Ramos (cell line): ENCODE data around the gene BAIAP2.

ENCODE experiments used
- in situ Hi-C: fragments of 300-500 bp; cut with MboI; formaldehyde crosslinking; loops from one replicate; pipeline ENCODE4 v1.14.3; 2022; ENCODE audit warnings: low sequenced_read_pairs; ENCODE audit not compliant: unreplicated experiment

The BAIAP2 gene

DNA sequence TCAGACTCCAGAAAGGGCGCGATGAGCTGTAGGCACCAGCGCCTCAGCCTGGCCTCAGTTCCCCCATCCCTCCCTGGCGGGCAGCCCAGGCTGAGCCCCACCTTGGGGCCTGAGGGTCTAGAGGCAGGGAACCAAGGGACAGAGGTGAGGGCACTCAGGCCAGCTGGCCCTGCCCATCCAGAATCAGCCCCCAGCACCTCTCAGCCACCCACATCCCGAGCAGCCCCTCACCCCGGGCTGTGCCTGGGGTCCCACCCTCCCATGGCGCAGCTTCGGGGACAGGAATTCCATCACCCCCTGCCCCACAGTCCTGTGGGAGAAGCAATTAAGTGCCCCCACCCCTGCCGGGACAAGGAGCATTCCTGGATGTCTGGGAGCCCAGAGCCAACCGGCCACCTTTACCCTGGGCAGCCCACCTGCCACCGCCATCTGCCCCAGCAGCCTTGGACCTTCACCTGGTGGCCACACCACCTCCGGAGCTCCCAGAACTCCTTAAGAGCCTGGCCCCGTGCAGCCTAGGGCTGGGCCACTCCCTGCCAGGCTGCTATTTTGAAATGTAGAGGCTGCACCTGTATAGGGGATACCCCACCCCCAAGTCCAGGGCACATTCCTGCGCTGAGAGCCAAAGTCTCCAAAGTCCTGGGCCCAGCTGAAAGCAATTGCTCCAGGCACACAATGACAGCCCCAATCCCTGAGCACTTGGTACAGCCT lies 96.7 kb downstream of the BAIAP2 start:
- in situ Hi-C loops = no loop called here

DNA sequence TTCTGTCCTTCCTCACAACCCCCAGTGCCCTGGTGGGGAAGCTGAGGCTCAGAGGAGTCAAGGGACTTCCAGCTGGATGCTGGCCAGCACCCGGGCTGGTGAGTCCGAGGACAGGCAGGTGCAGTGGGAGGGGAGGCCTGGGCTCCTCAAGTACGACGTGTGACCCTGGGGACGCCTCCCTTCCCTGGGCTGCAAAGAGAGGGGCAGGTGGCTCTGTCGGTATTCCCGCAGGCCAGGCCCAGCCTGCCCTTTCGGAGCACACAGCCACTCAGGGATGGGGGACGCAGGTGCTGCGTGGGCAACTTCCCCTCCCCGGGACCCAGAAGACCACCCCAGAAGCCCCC lies 97.2 kb downstream of the BAIAP2 start:
- in situ Hi-C loops = no loop called here

DNA sequence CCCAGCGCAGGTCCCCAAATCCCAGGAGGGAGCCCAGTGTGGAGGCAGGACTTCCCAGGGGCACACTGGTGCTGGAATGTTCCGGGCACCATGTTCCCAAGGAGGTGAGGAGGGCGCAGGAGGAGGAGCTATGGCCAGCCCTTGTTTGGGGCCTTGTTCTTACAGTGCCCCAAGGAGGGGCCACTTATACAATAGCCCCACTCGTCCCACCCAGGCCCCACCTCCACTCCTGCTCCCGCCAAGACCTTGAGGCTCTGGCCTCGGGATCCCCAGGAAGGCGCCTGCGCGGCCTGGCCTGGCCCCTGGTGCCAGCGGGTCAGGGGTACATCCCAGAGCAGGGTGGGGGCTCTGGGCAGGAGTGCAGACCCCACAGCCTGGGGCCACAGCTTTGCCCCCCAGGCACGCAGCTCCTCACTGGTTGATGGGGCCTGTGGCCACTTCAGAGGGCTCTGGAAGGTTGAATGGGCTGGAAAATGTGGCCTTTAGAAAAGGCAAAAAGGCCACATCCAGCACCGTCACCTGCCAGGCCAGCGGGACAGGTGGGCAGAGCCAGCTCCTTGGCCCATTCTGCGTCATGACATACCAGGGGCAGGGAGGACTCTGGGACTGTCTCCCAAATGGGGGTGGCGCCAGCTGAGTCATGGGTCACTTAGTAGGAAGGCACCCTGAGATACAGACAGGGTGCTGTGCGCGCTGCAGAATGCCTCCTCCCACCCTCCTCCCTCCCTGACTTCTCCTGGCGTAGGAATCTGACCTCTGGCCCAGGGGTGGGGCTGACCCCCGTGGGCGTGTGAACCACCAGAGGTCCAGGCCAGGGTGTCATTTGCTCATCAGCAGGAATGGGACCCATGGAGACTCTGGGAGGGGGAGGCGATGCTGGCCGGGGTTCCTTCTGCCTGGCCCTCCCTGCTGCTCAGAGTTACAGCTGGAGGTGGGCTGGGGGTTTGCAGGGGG lies 98.1 kb downstream of the BAIAP2 start:
- in situ Hi-C loops = no loop called here

DNA sequence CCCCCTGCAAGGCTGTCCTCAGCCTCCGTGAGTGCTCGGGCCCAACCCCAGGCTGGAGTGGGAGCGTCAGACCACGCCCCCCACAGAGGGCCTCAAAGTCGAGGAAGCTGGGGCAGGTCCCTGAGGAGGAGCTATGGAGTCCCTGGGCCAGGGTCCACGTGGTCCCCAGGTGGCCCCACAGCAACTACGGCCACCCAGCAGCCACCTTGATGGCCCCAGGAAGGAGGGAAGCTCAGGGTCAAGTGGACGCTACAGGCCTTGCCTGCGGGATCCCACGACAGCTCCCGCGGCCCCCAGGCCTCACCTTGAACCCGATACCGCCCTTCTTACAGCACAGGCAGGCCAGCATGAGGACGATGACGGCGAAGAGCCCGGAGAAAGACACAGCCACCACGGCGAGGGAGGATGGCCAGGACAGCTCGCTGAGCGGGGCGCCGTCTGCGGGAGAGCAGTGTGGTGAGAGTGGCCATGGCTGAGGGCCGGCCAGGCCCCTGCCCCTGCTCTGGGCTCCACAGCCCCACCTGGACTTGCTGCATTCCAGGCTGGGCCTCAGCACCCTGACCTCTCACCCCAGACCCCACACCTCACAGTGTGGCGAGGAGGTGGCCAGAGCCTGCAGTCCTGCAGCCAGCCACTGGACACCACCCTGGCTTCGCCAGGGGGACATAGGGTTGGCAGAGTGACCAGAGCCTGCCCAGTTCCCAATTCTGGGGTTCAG lies 99.3 kb downstream of the BAIAP2 start:
- in situ Hi-C loops = no loop called here

DNA sequence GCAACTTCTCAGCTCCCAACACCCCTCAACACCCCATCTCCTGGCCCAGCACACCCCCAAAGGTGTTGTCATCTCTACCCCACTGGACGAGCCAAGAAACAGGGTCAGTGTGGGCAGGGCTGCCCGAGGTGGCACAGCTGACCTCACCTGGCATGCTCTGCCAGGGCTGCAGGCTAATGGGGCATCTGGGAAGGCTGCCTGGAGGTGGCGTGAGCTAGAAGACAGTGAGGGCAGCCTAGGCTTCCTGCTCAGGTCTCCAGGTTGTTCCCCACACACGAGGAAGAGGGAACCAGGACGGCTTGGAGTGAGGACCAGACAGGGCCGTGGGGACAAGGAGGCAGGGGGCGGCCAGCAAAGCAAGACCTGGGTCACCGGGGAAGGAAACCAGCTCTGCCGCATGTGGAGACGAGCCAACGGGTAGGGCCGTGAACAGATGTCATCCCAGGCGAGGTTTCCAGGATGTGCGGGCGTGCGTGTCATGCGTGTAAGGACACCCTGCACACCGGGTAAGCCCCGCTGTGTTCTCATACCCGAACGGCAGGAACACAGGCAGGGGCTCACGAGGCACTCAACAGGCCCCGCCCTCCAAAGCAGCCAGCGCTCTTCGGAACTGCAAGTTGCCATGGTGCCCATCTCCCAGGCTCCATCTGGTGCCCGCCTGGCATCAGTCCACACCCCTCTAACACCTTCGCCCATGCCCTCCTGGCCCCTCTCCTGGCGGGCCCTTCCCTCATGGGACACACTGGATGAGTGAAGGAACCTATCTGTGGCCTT lies 100.7 kb downstream of the BAIAP2 start:
- in situ Hi-C loops = no loop called here

DNA sequence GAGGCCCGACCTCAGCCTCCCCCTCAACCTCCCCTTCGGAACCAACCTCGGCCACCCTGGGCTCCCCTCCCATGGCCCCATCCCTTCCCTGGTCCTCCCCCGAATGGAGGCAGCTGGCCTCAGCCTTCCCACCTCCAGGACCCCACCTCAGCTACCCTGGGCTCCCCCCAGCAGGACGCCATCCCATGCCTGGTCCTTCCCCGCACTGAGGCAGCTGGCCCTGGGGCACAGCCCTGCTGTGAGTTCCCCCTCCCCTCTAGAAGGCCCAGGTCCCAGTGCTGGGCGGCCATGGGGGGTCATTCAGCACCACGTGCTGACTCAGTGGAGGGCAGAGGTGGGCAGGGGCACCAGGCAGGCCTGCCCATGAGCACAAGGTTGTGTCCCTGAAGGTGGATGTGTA lies 101.4 kb downstream of the BAIAP2 start:
- in situ Hi-C loops = no loop called here

DNA sequence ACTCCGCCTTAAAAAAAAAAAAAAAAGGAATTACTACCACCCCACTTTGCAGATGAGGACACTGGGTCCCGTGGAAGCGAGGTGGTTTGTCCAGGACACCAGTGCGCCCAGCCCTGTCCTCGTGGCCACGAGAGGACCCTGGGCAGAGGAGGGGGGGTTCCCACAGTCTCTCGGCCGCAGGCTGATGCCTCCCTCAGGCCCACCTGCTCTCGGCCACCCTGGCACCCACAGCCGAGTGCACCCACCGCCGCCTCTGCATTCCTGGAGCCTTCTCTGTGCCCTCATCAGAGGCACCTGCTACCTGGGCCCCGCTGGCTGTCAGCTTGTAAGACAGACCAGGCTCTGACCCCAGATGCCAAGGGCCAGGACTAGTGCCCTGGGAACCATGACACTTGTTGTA lies 102.3 kb downstream of the BAIAP2 start:
- in situ Hi-C loops = no loop called here

DNA sequence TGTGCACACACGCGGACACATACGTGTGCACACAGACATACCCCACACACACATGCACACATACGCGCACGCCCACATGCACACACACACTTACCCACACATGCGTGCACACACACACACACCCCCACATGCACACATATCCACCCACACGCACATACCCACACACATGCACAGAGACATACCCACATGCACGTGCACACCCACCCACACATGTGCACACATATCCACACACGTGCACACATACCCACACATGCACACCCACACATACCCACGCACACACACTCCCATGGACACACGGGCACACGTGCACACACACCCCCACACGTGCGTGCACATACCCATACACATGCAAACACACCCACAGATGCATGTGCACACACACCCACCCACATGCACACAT lies 103.1 kb downstream of the BAIAP2 start:
- in situ Hi-C loops = no loop called here

DNA sequence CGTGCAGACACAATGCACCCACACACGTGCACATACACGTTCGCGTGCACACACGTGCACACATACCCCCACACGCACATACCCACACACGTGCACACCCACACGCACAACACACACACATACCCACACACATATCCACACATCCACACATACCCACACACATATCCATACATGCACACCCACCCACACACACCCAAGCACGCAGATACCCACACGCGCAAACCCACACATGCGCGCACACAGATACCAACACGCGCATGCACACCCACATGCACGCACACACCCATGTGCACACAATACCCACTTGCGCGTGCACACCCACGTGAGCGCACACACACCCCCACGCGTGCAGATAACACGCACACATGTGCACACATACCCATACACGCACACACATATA lies 103.5 kb downstream of the BAIAP2 start:
- in situ Hi-C loops = no loop called here

DNA sequence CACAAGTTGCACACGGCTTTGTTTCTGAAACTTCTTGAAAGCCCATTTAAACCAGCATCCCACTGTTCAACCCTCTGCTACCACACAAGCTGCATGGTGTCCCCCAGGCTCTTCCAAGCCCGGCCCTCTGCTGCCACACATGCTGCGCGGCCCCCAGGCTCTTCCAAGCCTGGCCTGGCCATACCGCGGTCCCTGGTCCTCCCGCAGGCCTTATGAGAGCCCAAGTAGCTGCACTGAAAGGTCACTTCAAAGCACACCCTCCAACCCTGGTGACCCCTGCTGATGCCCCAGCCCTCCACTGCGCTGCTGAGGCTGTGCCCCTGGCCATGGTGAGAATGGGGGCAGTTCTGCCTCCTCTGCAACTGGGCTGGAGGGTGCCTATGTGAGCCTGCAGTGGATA lies 104.5 kb downstream of the BAIAP2 start:
- in situ Hi-C loops = no loop called here

DNA sequence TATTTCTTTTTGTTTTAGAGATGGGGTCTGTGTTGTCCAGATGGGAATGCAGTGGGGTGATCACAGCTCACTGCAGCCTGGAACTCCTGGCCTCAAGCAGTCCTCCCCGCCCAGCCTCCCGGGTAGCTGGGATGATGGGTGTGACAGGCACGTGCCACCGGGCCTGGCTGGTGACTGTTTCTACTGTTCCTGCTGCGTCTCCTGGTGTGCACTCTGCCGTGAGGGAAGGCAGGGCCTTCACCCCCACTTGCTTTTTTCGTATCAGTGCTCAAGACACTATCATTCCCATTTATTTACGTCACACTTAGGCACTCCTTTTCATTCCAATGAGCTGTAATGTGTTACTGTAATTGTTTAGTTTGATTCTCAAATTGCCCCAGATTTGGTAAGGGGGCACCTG lies 105.1 kb downstream of the BAIAP2 start:
- in situ Hi-C loops = loop anchor here (10.0 kb wide), 1 partner anchor 105 kb away; no protein-coding TSS in a partner anchor

DNA sequence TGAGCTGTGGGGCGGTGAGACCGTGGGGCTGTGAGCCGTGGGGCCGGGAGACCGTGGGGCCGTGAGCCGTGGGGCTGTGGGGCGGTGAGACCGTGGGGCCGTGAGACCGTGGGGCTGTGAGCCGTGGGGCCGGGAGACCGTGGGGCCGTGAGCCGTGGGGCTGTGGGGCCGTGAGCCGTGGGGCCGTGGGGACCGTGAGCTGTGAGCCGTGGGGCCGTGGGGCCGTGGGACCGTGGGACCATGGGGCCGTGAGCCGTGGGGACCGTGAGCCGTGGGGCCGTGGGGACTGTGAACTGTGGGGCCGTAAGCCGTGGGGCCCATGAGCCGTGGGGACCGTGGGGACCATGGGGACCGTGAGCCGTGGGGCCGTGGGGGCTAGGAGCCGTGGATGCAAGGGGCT lies 105.7 kb downstream of the BAIAP2 start:
- in situ Hi-C loops = loop anchor here (10.0 kb wide), 1 partner anchor 104 kb away; no protein-coding TSS in a partner anchor

DNA sequence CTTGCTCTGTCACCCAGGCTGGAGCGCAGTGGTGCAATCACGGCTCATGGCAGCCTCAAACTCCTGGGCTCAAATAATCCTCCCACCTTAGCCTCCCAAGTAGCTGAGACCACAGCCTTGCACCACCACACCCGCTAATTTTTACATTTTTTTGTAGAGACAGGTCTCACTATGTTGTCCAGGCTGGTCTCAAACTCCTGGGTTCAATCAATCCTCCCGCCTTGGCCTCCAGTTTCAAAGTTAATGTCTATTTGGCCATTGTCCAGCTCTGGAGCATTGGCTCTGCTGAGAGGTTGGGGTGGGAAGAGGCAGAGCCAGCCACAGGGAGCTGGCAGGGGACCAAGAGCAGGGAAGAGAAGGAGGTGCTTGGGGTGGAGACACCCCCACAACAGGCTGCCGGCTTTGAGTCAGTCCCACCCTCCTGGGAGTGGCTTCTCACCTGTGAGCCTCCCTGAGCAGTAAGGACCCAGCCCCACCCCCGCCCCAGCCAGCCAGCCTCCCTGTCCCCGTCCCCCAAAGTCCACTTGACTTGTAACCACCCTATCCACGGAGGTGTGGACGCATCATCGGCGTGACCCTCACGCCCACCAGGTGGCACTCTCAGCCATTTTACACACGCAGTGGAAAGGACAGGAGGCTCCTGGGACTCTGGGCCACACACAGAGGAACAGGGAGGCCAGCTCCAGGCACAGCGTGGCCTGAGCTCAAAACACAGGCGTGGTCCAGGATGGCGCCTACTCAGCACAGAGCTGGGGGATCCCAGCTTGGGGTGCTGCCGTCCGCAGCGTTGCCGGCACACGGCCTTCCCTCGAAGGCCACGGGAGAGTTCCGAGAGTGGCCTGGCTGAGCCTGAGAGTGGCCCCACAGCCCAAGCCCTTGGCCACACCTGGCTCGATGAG lies 107.6 kb downstream of the BAIAP2 start:
- in situ Hi-C loops = loop anchor here (10.0 kb wide), 1 partner anchor 102 kb away; no protein-coding TSS in a partner anchor

DNA sequence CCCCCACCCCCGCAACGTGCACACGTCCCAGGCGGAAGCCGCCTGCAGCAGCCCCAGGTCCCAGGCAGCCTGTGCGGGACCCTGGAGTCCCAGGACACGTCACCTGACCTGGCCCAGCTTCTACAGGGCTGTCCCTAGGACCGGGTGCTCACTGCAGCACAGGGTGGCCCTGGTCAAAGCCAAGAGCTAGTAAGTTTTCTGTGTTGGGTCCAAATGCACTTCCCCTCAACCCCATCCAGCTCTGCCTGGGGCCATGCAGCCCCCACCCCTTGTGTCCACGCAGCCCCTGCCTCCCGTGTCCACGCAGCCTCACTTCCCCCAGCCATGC lies 108.2 kb downstream of the BAIAP2 start:
- in situ Hi-C loops = loop anchor here (10.0 kb wide), 1 partner anchor 102 kb away; no protein-coding TSS in a partner anchor

DNA sequence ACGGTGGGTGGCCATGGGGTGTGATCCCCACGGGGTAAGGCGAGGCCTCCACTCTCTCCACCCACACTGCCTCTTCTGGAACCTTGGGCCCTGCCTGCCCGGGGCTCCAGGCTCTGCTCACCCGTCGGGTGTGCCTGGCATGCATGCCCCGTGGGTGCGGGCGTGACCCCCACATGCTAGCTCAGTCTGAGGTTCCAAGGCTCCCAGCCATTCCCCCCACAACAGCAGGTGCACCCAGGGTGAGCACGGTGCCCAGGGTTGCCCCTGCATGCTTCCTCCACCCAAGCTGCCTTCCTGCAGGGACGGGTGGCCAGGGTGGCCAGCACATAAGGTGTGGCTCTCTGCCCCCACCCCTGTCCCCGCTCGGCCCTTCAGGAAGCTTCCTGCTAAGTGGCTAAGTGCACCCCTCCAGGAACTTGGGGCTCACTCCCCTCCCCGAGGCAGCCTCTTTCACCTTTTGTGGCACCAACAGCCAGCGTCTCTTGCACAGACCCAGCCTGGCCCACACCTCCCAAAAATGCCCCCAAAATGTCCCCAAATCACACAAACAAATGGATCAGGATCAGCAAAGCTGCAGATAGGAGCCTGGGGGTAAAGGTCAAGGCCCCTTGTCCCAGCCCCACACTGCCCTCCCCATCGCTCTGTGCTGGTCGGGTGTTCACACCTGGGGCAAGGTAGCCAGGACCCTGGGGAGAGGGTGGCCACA lies 108.9 kb downstream of the BAIAP2 start:
- in situ Hi-C loops = loop anchor here (10.0 kb wide), 1 partner anchor 101 kb away; no protein-coding TSS in a partner anchor

DNA sequence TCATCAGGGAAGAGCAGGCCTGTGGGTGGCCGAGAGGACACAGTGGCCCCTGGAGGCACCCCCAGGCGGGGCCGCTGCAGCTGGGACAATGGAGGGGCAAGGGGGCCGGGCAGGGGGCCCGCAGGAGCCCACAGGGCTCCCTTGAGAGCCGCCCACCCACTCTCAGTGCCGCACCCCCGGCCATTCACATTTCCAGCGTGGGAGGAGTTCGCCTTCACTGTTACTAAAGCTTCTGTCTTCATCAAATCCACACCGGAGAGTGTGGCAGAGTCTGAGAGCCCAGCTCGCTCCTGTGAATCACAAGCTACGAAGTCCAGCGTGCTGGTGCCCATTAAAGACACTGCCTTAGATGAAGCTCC lies 109.5 kb downstream of the BAIAP2 start:
- in situ Hi-C loops = loop anchor here (10.0 kb wide), 1 partner anchor 100 kb away; no protein-coding TSS in a partner anchor

DNA sequence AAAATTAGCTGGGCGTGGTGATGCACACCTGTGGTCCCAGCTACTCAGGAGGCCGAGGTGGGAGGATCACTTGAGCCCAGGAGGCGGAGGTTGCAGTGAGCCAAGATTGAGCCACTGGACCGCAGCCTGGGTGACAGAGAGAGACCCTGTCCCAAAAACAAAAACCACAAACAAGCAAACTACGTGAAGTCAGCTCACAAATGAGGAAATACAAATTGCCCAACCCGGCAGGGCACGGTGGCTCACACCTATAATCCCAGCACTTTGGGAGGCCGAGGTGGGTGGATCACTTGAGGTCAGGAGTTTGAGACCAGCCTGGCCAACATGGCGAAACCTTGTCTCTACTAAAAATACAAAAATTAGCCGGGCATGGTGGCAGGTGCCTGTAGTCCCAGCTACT lies 111.3 kb downstream of the BAIAP2 start:
- in situ Hi-C loops = loop anchor here (10.0 kb wide), 1 partner anchor 99 kb away; no protein-coding TSS in a partner anchor

DNA sequence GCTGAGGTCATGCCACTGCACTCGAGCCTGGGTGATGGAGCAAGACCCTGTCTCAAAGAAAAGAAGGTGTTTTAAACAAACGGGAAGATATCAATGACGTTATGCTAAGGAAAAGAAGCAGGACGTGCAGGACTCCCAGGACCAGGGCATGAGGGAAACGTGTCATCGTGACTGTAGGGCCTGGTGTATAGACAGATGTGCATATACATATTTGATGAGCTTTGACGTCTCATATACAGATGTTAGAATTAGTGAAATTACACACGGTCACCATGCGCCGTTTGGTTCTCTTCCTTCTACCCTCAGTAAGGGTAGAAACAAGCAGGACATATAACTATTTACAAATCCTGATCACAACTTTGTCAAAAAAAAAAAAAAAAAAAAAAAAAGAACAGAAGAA lies 112.8 kb downstream of the BAIAP2 start:
- in situ Hi-C loops = loop anchor here (10.0 kb wide), 1 partner anchor 97 kb away; no protein-coding TSS in a partner anchor
